NT2/D1 (cell line): ENCODE data around the gene INO80E.
"Not testable (repeated sequence)": the region's sequence is repeated elsewhere in the genome, so short reads cannot be mapped to it uniquely, and the experiment has no call there.

Experiments used
- DNase-seq: peaks from one replicate; pipeline ENCODE4 v3.0.0-alpha.2; 2011; ENCODE audit warnings: low read depth, low spot score
- H3K27me3 ChIP-seq: 2 replicates; pipeline ENCODE4 v1.6.0; 2011; ENCODE audit warnings: mild to moderate bottlenecking; ENCODE audit not compliant: insufficient read length, insufficient read depth
- H3K36me3 ChIP-seq: 2 replicates; pipeline ENCODE4 v1.6.1; 2011; ENCODE audit warnings: mild to moderate bottlenecking, low read length, mixed read lengths; ENCODE audit not compliant: insufficient read depth, insufficient read length
- H3K4me1 ChIP-seq: 2 replicates; pipeline ENCODE4 v1.5.1; 2011; ENCODE audit not compliant: insufficient read depth, insufficient read length
- H3K4me3 ChIP-seq: 2 replicates; pipeline ENCODE4 v1.5.1; 2011; ENCODE audit warnings: low read depth; ENCODE audit not compliant: insufficient read length
- H3K9ac ChIP-seq: 2 replicates; pipeline ENCODE4 v1.6.0; 2011; ENCODE audit warnings: low read depth; ENCODE audit not compliant: insufficient read length
- H3K9me3 ChIP-seq: 2 replicates; pipeline ENCODE4 v1.5.1; 2011; ENCODE audit warnings: mild to moderate bottlenecking, low read length; ENCODE audit not compliant: insufficient read depth
- SUZ12 ChIP-seq: IDR thresholded peaks from 2 replicates; pipeline ENCODE4 v1.6.1; 2011; ENCODE audit not compliant: insufficient read length, insufficient read depth; ENCODE audit errors: extremely low read depth
- YY1 ChIP-seq: IDR thresholded peaks from 2 replicates; pipeline ENCODE4 v1.6.1; 2011; ENCODE audit not compliant: insufficient read length, insufficient read depth
- ZNF274 ChIP-seq: IDR thresholded peaks from 2 replicates; pipeline ENCODE4 v1.6.1; 2011; ENCODE audit warnings: mild to moderate bottlenecking, low read depth, low read length

INO80E gene

GRCh38 chr16:30016555-30017276 lies 20.7 kb downstream of the INO80E start:
- H3K9me3 ChIP-seq: no peaks in the 10 kb centered on the region
- TF ChIP-seq ZNF274 (no peak), SUZ12 (no peak), YY1 (no peak)
- peaks cover 8% of the 10 kb centered on the region for H3K4me1 ChIP-seq
- H3K9ac ChIP-seq: no peak overlapping the region
- no peaks in the 10 kb centered on the region for H3K36me3 ChIP-seq
- no peak overlapping the region for H3K4me3 ChIP-seq
- H3K27me3 ChIP-seq: no peaks in the 10 kb centered on the region
- no peak for DNase-seq

GRCh38 chr16:30017277-30017656 lies 21.2 kb downstream of the INO80E start:
- Histone ChIP-seq H3K9me3 (no peaks in the 10 kb centered on the region), H3K36me3 (no peaks in the 10 kb centered on the region), H3K4me1 (peaks cover 5% of the 10 kb centered on the region), H3K27me3 (no peaks in the 10 kb centered on the region), H3K4me3 (no peak overlapping the region), H3K9ac (no peak overlapping the region)
- no peak for TF ChIP-seq ZNF274
- no peak for TF ChIP-seq YY1
- TF ChIP-seq SUZ12: no peak
- DNase-seq: no peak

GRCh38 chr16:30017937-30018336 lies 21.9 kb downstream of the INO80E start:
- not testable (repeated sequence) for H3K9me3 ChIP-seq, H3K27me3 ChIP-seq, H3K9ac ChIP-seq, H3K4me3 ChIP-seq, H3K36me3 ChIP-seq, H3K4me1 ChIP-seq, DNase-seq

GRCh38 chr16:30018731-30019158 lies 22.7 kb downstream of the INO80E start:
- no peak for DNase-seq
- Histone ChIP-seq H3K27me3 (no peaks in the 10 kb centered on the region), H3K4me3 (no peak overlapping the region), H3K36me3 (no peaks in the 10 kb centered on the region), H3K4me1 (peaks cover 5% of the 10 kb centered on the region), H3K9ac (no peak overlapping the region), H3K9me3 (no peaks in the 10 kb centered on the region)
- TF ChIP-seq YY1: no peak

GRCh38 chr16:30022887-30023286 lies 26.8 kb downstream of the INO80E start, which contains the start of gene C16orf92:
Gene C16orf92 (plus strand): TSS chr16:30023198. CDS start chr16:30023341, 143 bp downstream.
- TF ChIP-seq ZNF274 (no peak), SUZ12 (no peak), YY1 (no peak)
- no peak within 1 kb of the TSS for H3K9ac ChIP-seq
- H3K4me3 ChIP-seq: no peak within 1 kb of the TSS
- no peak for DNase-seq
- H3K36me3 ChIP-seq: no peaks in the 10 kb centered on the region
- H3K27me3 ChIP-seq: no peaks in the 10 kb centered on the region
- H3K4me1 ChIP-seq: peaks cover 10% of the 10 kb centered on the region
- no peaks in the 10 kb centered on the region for H3K9me3 ChIP-seq

GRCh38 chr16:30023586-30023985 lies 27.5 kb downstream of the INO80E start:
- H3K9ac ChIP-seq: no peak overlapping the region
- DNase-seq: no peak
- H3K9me3 ChIP-seq: no peaks in the 10 kb centered on the region
- H3K4me1 ChIP-seq: peaks cover 10% of the 10 kb centered on the region
- no peak overlapping the region for H3K4me3 ChIP-seq
- H3K36me3 ChIP-seq: no peaks in the 10 kb centered on the region
- H3K27me3 ChIP-seq: no peaks in the 10 kb centered on the region
- TF ChIP-seq ZNF274 (no peak), SUZ12 (no peak), YY1 (no peak)

GRCh38 chr16:30024451-30024850 lies 28.4 kb downstream of the INO80E start:
- H3K4me3 ChIP-seq: no peak overlapping the region
- TF ChIP-seq SUZ12 (no peak), YY1 (no peak), ZNF274 (no peak)
- H3K9me3 ChIP-seq: no peaks in the 10 kb centered on the region
- peaks cover 12% of the 10 kb centered on the region for H3K4me1 ChIP-seq
- no peaks in the 10 kb centered on the region for H3K36me3 ChIP-seq
- no peak overlapping the region for H3K9ac ChIP-seq
- no peak for DNase-seq
- H3K27me3 ChIP-seq: peaks cover under 1% of the 10 kb centered on the region
